Fibroblast of lung (primary cell): Measurements from ENCODE around the gene TENM3. TPM values are rescaled to one million over a fixed set of nuclear protein-coding genes. Genes with fewer than 3 reads are reported as not detected.

ENCODE experiments used
- DNase-seq, 2 donors: peaks; one replicate each; pipeline versions ENCODE4 v3.0.0 to v3.0.0-alpha.2; 2010; ENCODE audit warnings: low read depth in 2 of 2
- H2AFZ ChIP-seq: 2 replicates; pipeline ENCODE4 v1.5.1; 2012; ENCODE audit warnings: low read length, control low read depth, inconsistent platforms
- H3K27ac ChIP-seq: 2 replicates; pipeline ENCODE4 v1.5.1; 2011; ENCODE audit warnings: low read length, control low read depth; ENCODE audit not compliant: insufficient read depth
- H3K27me3 ChIP-seq: 2 replicates; pipeline ENCODE4 v1.5.1; 2011; ENCODE audit warnings: mild to moderate bottlenecking, low read length; ENCODE audit not compliant: control insufficient read depth, insufficient read depth
- H3K36me3 ChIP-seq: 2 replicates; pipeline ENCODE4 v1.5.1; 2011; ENCODE audit warnings: low read length; ENCODE audit not compliant: control insufficient read depth, insufficient read depth
- H3K4me1 ChIP-seq: 2 replicates; pipeline ENCODE4 v1.5.1; 2011; ENCODE audit warnings: low read length; ENCODE audit not compliant: control insufficient read depth, insufficient read depth; ENCODE audit errors: extremely low read depth
- H3K4me2 ChIP-seq: 2 replicates; pipeline ENCODE4 v1.5.1; 2011; ENCODE audit warnings: low read length, control low read depth; ENCODE audit not compliant: insufficient read depth; ENCODE audit errors: extremely low read depth
- H3K4me3 ChIP-seq, 4 experiments: fragments of 200-600 bp in 1 of 4; sonication (generic) in 1 of 4; replicated peaks in 1 of 4; 2 replicates each; pipeline ENCODE4 v1.5.1; 2011 to 2016; ENCODE audit warnings: low read length in 4 of 4, low read depth in 3 of 4, mild to moderate bottlenecking in 3 of 4, control low read depth in 2 of 4, inconsistent platforms in 1 of 4, mixed read lengths in 1 of 4; ENCODE audit not compliant: insufficient read depth in 1 of 4; ENCODE audit errors: control extremely low read depth in 1 of 4
- H3K79me2 ChIP-seq: 2 replicates; pipeline ENCODE4 v1.5.1; 2012; ENCODE audit warnings: mild to moderate bottlenecking, low read length, inconsistent platforms; ENCODE audit not compliant: control insufficient read depth, insufficient read depth
- H3K9ac ChIP-seq: 2 replicates; pipeline ENCODE4 v1.5.1; 2011; ENCODE audit warnings: mild to moderate bottlenecking, low read length, control low read depth; ENCODE audit not compliant: insufficient read depth
- H3K9me3 ChIP-seq: 2 replicates; pipeline ENCODE4 v1.5.1; 2012; ENCODE audit warnings: low read depth, low read length; ENCODE audit not compliant: control insufficient read depth, insufficient read depth
- H4K20me1 ChIP-seq: 2 replicates; pipeline ENCODE4 v1.5.1; 2011; ENCODE audit warnings: low read length; ENCODE audit not compliant: control insufficient read depth, insufficient read depth; ENCODE audit errors: extremely low read depth
- CTCF ChIP-seq, 2 donors: IDR thresholded peaks in 1 of 2; conservative IDR thresholded peaks in 1 of 2; 1 replicate in 1 of 2; 2 replicates in 1 of 2; pipeline ENCODE4 v1.5.1; 2011 to 2012; ENCODE audit warnings: low read length in 2 of 2, control low read depth in 1 of 2, inconsistent platforms in 1 of 2, low read depth in 1 of 2, mild to moderate bottlenecking in 1 of 2
- EZH2 ChIP-seq: IDR thresholded peaks from 2 replicates; pipeline ENCODE4 v1.5.1; 2012; ENCODE audit warnings: low read length, control low read depth, mild to moderate bottlenecking; ENCODE audit errors: missing control alignments
- polyA plus RNA-seq, 2 donors: library from polyadenylated mRNA; depleted of rRNA in 1 of 2; stranded (reverse) in 1 of 2; unstranded in 1 of 2; fragments of >200 nt; gene quantifications; 2 replicates each; pipeline ENCODE4 v1.2.1, GENCODE V29; 2011 to 2012; ENCODE audit warnings: missing spikeins in 1 of 2
- total RNA-seq: library from RNA; depleted of rRNA; stranded (reverse); fragments of >200 nt; gene quantifications from 2 replicates; pipeline ENCODE4 v1.2.1, GENCODE V29; 2014

The TENM3 gene
- total and polyA plus RNA-seq, 2 donors (not counting 1 experiment from before 2014, with no cell fraction given) = 2.7 to 3.6 TPM

GRCh38 chr4:182577411-182577810, 334.2 kb downstream of the TENM3 start:
- Histone ChIP-seq H3K27ac (no peak overlapping the region), H3K79me2 (no peaks in the 10 kb centered on the region), H3K36me3 (no peaks in the 10 kb centered on the region), H3K4me2 (no peak overlapping the region), H3K27me3 (no peaks in the 10 kb centered on the region), H3K4me3 (no peak overlapping the region), H3K4me1 (no peaks in the 10 kb centered on the region), H3K9me3 (no peaks in the 10 kb centered on the region), H3K9ac (no peak overlapping the region), H2AFZ (no peak overlapping the region), H4K20me1 (no peaks in the 10 kb centered on the region)
- TF ChIP-seq CTCF (conservative IDR thresholded peaks at IDR 0.05 in 1 of 2, IDR thresholded peaks at IDR 0.05 in 1 of 2; ENCODE audit: low read depth in 1 of 2, low read length in 2 of 2) (no peak), EZH2 (no peak)
- peak in 1 of 2 donors; percentile 71 for DNase-seq

- Histone ChIP-seq H3K27ac (no peak overlapping the region), H3K9ac (no peak overlapping the region), H4K20me1 (no peaks in the 10 kb centered on the region), H2AFZ (no peak overlapping the region), H3K4me2 (no peak overlapping the region), H3K9me3 (no peaks in the 10 kb centered on the region), H3K4me3 (no peak overlapping the region), H3K4me1 (no peaks in the 10 kb centered on the region), H3K36me3 (no peaks in the 10 kb centered on the region), H3K27me3 (no peaks in the 10 kb centered on the region), H3K79me2 (no peaks in the 10 kb centered on the region)
- TF ChIP-seq EZH2 (no peak), CTCF (conservative IDR thresholded peaks at IDR 0.05 in 1 of 2, IDR thresholded peaks at IDR 0.05 in 1 of 2; ENCODE audit: low read depth in 1 of 2, low read length in 2 of 2) (no peak)
- peak; percentile 42 to 96 for DNase-seq
Observed at GRCh38 chr4:182578402-182578801, 335.2 kb downstream of the TENM3 start.

- Histone ChIP-seq H4K20me1 (no peaks in the 10 kb centered on the region), H3K9ac (no peak overlapping the region), H3K79me2 (no peaks in the 10 kb centered on the region), H2AFZ (no peak overlapping the region), H3K36me3 (no peaks in the 10 kb centered on the region), H3K27me3 (no peaks in the 10 kb centered on the region), H3K4me3 (no peak overlapping the region), H3K9me3 (no peaks in the 10 kb centered on the region), H3K4me1 (no peaks in the 10 kb centered on the region), H3K4me2 (no peak overlapping the region), H3K27ac (no peak overlapping the region)
- DNase-seq = no peak
- TF ChIP-seq EZH2 (no peak), CTCF (conservative IDR thresholded peaks at IDR 0.05 in 1 of 2, IDR thresholded peaks at IDR 0.05 in 1 of 2; ENCODE audit: low read depth in 1 of 2, low read length in 2 of 2) (no peak)
Observed at GRCh38 chr4:182582245-182582644, 339.0 kb downstream of the TENM3 start.
